GM21390 (cell line): ENCODE data around the gene SLC9C1.

Source experiments
- ATAC-seq: cut with Tn5 transposase; IDR thresholded peaks from one replicate; pipeline ENCODE4 v1.9.1; 2021; ENCODE audit not compliant: unreplicated experiment

Gene SLC9C1

DNA sequence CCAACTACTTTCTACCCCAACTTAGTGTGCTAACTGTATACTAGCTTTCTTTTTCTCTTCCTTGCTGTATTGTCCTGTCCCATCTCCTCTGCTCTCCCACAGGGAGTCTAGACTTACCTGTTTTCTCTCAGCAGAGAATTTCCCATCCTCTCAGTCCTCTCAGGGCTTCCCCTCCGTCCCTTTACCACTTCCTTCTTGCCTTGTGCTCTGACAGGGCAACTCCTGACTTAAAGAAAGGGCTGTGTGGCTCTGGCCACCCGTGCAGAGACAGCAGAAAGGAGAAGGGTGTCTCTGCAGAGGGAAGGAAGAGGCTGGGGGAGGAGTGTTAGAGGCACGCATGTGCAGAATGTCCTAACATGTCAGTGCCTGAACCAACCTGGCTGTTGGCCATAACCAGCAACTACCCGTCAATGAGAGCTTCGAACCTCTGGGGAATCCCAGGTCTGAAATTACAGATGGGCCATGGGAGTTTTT lies 161.0 kb downstream of the SLC9C1 start, which contains the start of gene GCSAM:
Gene GCSAM, minus strand, starts transcription at position 274 of the 474 bp plus-strand sequence. Its CDS starts 128 bp downstream, at position 146.
- peak; percentile 69 for ATAC-seq

DNA sequence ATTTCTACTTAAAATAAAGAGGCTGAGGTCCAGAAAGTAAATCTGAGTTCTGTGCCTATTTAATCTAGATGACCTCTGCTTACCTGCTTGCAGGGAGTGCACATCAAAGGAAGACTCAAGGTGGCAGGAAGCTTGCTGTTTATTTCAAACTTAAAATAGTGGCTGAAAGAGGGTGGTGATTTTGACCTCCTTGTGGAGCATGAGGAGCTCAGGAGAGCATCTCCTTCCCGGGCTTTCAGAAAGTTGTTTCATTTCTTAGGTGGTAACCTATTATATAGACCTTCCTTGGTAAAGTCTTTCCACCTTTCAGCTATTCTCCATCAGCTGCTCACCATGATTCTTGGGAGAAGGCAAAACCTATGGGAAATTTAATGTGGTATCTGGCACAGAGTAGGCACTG lies 161.5 kb downstream of the SLC9C1 start:
- ATAC-seq, result no peak

DNA sequence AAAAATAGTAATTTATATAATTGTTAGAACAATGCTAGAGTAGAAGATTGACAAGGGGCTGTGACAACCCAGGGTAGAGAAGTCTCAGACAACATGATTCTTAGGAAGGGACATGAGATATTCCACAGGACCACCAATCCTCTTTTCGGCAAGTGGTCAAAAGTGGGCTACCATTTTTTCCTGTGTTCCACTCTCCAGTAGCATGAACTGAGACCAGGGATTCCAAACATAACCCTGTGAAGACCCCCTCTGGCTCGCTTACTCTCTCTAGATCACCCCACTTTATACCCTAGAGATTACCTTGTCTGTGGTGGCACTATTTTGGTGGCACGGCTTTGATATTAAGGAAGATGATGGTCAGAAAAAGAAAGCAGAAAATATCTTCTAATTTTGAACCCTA lies 161.9 kb downstream of the SLC9C1 start:
- no peak for ATAC-seq

DNA sequence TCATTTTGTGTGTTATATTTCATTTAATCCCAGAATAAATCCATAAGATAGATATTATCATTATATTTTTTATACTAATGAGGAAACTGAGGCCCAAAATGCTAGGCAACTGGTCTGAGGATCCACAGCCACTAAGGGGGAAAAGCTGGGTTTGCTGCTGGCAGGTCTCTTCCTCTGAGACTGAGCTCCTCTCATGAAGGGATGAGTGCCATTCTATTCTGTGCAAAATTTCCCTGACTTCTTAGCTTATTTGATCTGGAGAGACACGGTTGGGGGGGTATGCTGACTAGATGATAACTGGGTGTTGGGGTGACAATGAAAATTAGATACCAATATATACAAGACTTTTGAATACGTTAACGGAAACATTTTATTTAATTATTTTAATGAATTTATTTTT lies 162.9 kb downstream of the SLC9C1 start:
- no peak for ATAC-seq

DNA sequence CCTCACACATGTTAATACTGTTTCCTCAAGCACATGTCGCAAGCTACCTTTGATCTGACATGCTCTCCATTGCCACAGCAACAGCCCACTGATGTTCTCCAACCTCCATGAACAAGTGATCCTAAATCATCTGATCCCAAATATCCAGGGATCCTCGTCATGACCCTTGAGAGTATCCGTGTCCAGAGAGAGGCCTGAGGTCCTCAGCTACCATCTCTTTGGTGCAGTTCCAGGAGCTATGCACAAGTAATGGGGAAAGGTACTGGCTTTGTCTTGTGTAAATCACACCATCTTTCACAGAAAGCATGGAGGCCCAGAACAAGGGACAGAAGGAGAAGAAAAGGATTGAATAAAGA lies 163.4 kb downstream of the SLC9C1 start:
- ATAC-seq, result no peak

DNA sequence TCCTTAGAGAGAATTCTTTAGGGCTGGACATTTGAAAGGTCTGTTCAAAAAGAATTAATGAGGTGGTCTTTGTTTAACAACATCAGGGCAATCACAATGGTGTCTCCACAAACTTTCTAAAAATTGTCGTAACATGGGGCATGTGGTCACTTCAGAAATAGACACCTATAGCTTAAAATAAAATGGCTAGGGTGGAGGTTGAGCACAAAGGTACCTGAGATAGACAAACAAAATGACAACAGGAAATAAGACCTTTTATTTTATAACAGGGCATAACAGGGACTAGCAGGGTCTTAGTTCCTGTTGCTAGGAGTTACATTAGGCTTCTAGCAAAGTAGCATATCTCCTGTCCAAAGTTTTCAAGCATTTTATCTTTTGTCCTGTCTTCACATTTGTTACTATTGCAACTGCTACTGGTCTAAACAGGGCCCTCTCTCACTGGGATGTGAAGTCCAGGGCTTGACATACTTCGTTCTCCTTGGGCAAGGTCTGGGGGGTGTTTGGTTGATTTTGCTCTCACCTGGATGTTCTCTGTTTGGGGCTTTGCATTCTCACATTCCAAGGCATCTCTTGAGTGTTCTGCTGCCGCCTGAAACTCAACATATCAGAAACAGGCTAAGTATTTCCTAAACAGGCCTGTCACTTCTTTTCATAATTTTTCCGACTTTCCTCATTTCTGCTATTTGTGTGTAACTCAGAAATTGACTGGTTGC lies 163.9 kb downstream of the SLC9C1 start:
- ATAC-seq, result no peak

DNA sequence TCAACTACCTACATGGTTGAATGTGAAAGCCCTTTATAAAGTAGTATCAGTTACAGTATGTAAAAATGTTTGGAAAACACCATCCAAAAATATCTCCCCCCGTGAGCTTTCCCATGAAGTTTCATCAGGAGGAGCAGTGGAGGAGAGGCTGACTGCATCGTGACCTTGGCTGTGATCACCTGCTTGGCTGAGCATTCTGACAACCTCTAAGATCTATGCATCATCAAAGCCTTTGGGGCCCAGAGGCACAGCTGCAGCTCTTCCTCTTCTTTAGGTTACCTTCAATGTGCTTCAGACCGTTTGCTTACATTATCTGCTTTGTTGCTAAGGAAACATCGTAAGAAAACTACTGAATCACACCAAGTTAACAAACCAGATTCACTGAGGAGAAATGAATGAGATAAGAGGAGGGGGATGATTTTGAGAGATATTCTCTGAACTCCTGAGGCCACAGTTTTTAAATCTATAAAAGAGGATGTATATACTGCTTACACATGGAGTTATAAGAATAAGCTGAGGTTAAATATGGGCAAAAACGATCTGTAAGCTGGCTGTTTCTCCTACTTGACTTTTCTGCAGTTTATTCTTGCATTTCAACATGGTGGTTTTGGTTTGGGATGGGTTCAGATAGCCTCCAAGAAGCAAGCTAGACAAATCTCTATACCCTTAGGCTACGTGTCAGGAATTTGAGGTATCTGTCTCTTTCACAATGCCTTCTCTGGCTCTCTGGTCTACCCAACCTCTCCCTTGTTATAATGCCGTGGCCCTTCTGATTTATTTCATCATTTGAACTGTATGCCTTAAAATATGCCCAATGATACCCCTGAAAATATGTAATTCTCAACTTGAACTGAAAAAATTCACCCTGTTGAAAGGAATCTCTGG lies 164.9 kb downstream of the SLC9C1 start:
- ATAC-seq, result peak; percentile 34

DNA sequence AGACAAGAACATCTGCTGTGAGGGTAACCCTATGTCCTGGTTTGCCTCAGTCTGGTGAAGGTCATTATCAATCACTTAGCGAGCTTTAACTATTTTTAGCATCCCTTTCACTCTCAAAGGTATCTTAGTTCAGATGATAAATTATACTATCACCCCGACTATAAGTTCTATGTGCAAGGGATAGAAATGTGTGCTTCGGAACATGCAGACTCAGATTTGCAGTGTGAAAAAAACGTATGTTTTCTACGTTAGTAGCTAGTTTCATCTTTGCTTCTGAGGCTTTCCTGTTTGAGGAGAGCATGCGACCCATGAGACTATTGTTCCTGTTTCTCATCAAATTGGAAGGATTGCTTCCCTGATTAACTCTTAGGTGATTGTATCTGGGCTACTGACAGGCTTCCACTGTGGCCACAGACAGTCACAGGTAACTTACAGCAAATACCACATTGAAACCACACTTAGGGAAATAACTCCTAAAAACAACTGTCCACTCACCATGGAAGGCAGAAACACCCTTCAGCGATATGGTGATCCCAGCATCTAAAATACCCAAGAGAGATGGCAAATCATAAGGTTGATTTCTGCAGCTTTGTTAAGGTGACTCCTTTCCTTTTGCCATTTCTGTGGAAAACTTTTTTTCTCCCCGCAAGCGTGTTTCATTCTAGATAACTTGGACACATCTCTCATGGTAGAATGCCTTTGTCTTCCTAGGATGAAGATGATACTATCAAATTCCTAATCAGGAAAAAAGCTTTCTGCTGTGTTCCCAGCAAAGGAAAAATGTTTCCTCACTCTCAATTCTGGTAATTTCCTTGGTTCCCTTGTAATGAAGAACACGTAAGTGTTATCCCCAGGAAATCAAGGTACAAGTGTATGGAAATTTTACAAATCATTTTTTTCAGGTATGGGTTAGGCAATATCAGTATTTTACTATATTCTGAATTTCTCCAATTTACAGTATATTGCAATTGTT lies 166.2 kb downstream of the SLC9C1 start:
- ATAC-seq, result peak; percentile 32

DNA sequence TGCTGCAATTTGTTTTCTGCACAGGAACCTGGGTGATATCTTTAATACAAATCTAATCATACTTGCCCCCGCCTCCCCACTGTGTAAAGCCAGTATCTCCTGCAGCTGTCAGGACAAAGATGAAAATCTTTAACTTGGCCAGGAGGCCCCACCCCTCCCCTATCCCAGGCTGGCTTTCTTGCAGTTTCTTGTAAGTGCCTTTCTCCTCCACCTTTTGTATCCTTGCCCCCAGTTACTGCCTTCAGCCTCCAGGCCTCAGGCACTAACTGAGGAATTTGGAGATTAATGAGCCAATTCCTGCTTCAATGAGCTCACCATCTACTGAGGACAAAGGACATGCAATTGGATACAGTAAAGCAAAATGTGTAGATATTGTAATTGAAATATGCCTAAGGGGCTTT lies 167.5 kb downstream of the SLC9C1 start:
- ATAC-seq, result no peak

DNA sequence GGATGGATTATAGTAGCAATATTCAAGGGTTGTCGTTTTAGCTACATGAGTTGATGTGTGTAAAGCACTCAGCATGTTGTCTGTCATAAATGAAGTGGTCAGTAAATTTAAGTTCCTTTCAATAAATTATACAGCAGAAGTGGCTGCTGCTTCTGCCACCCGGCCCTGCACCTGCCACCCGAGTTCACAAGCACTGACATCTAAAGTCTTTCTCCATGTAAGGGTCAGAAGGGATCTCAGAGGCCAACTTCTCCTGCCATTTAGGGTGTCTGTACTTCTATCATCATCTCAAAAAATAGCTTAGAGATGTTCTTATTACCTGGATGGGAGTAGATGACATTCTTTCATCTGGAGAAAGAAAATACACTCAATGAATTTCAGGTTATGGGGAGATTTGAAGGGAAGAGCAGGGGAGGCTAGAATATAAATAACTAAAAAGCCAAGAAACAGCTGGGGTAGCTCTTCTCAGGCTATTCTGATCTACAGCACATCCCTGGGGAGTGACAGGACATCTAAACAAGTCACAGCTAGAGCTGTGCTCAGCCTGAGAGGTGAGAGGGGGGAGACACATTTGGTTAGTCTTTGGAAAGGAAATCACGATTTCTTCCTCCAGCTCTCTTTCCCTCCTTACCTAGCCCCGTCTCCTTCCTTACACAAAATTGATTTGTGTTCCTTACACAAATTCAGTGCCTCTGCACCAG lies 169.0 kb downstream of the SLC9C1 start:
- ATAC-seq, result no peak

DNA sequence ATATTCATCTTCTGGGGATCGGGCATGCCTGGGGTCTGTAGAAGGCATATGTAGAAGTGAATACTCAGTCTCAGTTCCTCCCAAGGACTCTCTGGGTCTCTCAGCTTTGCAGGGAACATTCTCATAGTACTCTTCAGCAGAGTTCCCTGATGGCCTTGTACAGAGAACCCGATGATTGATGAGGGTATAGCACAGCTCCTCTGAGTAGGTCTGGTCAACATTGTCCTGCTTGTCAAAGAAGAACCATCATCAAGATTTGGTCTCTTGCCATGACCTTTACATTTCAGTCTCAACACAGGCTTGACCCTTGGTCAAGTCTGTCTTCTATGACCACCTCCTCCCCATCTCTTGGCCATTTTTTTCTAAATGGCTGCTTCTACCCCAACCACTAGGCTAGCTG lies 170.5 kb downstream of the SLC9C1 start:
- ATAC-seq, result no peak

DNA sequence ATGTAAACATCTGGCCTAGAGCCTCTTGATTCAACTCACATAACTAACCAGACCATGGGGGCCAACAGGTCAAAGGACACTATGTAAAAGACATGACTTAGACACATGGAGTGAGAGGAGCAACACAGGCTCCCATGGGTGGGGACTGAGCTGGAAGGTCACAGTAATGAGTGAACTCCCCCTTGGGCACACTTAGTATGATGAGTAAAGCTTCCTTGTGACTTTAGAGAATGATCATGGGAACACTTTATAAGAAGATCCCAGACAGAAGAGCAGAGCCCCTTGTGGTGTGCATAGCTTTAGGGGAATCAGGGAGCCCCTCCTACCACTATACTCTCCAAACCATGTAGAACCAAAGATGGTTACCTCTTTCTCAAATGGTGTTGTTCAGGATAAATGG lies 171.1 kb downstream of the SLC9C1 start:
- no peak for ATAC-seq

DNA sequence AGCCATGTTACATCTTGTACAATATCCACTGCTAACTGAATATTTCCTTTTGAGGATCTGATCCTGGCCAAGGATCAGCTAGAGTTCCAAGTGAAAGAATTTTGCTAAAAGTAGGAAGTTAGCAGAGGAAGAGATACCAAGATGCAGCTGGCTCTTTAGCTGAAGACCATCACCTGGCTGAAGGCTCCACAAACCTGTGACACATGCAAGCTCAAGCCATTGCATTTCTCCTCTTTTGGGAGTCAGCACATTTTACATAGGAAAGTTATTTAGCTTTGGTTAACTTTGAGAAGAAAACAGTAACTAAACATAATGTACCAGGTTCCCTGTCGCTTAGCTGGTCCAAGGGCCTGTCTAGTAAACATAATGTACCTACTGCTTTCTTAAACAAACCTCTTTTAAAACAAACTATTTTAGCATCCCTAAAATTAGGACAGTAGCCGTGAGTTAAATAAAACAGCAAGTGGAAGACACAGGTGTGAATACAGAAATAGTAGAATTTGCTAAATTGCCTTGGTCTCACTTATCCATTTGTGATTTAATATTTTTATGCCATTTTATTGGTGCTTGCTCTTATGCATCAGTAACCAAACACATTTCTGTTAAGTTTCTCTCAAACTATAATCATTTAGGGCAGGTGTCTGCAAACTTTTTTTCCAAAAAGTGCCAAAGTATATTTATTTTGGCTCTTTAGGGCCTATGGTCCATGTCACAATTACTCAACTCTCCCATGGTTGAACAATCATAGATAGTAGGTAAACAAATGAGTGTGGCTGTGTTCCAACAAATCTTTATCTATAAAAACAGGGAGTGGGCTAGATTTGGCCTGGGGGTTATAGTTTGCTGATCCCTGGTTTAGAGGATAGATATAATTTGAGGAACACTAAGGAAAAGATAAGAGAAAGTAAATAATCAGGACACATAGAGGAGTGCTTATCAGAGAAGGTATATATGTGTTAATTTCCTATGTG lies 172.2 kb downstream of the SLC9C1 start:
- no peak for ATAC-seq

DNA sequence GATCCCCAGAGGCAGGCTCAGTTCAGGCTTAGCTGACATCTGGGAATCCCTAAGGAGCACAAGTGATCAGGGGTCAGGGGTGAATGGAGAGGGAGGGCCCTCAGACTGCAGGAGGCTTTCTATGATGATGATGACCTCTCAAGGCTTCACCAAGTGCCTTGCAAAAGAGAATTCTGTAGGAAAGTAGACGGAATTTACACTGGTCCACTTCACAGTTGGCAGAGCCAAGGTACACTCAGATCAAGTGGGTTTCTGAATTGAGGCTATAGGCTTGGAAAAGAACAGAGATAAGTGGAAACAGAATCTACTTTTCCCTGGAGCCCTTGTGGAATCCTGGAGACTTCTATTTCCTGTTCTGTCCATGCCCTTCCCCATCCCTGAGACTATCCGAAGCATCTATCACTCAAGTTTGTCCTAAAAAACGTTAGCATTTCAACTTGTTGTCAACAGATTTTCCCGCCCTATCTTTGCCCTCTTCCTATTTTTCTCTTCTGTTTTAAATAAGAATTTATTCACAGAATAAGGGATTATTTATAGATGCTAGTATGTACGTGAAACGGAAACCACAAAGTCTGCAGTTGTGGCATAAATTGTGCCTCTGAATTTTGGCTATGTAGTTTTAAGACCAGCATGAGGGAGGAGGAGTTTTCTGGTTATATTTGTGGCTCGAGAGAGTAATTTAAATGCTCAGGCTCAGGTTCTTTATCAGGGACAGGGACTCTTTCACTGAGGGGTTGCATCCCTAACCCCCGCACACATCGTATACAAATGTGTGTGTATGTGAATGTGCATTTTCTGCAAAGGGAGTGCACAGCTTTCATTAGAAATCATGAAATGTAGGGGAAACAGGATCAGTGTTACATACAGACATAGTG lies 173.8 kb downstream of the SLC9C1 start:
- ATAC-seq, result no peak

DNA sequence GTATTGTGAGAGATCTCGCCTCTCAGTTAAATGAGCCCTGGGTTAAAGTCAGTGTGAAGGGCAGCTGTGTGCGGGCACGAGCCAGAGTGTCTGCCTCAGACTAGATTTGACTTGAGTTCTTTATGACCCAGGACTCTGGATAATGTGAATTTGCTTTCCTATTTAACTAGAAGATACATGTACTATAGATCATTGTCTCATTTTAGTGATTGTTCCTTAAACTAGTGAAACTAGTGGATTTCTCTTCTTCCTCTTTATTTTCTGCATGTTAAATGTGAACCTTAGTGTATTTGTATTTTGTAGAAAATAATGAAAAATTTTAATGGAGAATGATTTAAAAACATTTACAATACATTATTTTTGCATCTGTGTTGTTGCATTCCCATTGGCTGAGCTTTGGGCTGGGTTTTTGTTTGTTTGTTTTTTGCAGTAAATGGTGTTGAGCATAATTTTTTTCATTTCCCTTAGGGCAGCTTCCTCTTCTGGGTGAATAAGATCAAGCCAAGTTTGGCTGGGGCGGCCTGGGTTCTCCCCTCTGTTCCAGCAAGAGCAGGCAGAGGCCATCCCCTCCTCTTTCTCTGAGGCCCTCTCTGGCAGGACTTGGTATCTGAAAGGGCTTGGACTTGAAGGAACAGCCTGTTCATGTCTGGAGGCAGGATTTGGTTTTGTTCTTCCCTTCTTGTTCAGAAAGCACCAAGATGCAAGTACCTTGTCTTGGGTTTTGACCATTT lies 176.0 kb downstream of the SLC9C1 start:
- no peak for ATAC-seq

DNA sequence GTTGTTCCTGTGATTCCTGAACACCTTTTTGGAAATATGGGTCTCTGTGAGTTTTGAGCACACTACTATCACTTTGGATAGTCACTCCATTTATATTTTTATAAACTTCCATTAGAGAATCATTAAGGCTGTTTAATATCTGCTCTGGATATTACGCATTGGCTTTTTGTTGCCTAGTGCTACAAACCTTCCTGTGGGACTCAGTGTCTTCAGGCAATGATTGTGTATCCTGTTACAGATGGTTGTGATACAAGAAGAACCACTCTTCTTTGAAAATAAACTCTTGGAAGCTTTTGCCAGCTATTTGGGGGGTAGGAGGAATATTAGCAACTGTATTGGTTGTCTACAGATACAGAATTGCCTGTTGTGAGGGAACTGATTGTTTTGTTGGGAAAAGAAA lies 176.6 kb downstream of the SLC9C1 start:
- ATAC-seq, result no peak

DNA sequence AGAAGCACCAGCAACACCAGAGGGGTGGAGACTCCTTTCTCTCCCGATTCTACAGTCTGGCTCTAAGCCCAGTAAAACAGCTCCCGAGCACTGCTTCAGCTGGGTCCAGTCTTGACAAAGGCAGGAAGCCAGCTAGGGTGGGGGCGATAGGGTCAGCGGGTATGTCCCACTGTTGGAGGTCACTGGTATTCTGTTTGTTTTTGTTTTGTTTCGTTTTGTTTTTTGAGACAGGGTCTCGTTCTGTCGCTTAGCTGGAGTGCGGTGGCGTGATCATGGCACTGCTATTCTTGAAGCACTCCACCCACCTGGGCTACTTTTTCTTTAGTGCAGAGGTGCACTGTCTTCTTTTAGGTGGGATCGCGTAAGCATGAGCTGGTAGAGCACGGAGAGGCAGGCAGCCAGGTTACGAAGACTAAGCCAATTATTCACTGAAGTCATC lies 177.2 kb downstream of the SLC9C1 start:
- ATAC-seq, result no peak
